ENCODE results near the gene TTC39B.

Gene TTC39B

DNA sequence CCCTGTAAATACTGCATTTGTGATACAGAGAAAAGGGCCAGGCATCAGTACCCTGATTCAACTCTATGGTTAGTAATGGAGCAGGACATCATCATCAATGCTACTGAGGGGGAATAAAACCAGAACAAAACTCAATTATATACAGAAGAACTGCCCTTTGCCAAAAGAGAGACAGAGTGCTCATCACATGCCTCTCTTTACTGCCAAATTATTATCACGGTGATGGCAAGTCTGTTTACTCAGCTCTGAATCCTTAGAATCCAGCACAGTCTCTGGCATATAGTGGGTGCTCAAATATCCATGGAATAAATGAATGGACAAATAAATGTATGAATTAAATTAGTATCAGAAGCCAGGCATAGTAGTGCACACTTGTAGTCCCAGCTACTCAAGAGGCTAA, 130.2 kb downstream of the TTC39B start:
- Mint-ChIP-seq H3K27me3 (ENCODE audit: low read depth) (no peaks in the 10 kb centered on the region), H3K9me3 (no peaks in the 10 kb centered on the region), H3K4me3 (no peak overlapping the region), H3K27ac (no peak overlapping the region), H3K4me1 (ENCODE audit: low read depth) (peaks cover 2% of the 10 kb centered on the region), H3K36me3 (ENCODE audit: low read depth) (peaks cover 46% of the 10 kb centered on the region)

DNA sequence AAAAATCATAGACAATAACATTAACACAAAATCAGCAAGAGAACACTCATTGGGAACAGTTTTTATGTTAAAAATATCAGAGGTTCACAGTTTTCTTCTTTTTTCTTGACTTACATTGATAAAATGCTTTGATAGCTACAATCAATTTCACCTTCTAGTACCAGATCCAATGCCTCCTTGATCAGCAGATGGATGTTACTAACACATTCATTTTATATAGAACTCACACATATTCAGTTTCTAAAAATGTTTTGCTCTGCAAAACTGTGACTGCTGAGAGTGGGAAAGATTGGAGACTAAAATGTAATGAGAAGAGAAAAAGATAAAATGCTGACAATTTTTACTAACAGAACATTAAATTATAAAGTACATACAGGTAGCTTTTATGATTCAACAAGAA, 143.1 kb downstream of the TTC39B start:
- H3K36me3 Mint-ChIP-seq (ENCODE audit: low read depth): peaks cover 14% of the 10 kb centered on the region
- H3K27me3 Mint-ChIP-seq (ENCODE audit: low read depth): no peaks in the 10 kb centered on the region
- H3K4me3 Mint-ChIP-seq: no peak overlapping the region
- H3K4me1 Mint-ChIP-seq (ENCODE audit: low read depth): no peaks in the 10 kb centered on the region
- no peaks in the 10 kb centered on the region for H3K9me3 Mint-ChIP-seq
- H3K27ac Mint-ChIP-seq: no peak overlapping the region

- peaks cover under 1% of the 10 kb centered on the region for H3K27me3 Mint-ChIP-seq (ENCODE audit: low read depth)
- H3K27ac Mint-ChIP-seq: no peak overlapping the region
- no peak overlapping the region for H3K4me3 Mint-ChIP-seq
- no peaks in the 10 kb centered on the region for H3K9me3 Mint-ChIP-seq
- peaks cover 6% of the 10 kb centered on the region for H3K36me3 Mint-ChIP-seq (ENCODE audit: low read depth)
- H3K4me1 Mint-ChIP-seq (ENCODE audit: low read depth): no peaks in the 10 kb centered on the region
Observed at GRCh38 chr9:15161753-15162152, 145.3 kb downstream of the TTC39B start.

- Mint-ChIP-seq H3K27me3 (ENCODE audit: low read depth) (peaks cover 9% of the 10 kb centered on the region), H3K27ac (no peak overlapping the region), H3K36me3 (ENCODE audit: low read depth) (peaks cover 3% of the 10 kb centered on the region), H3K4me1 (ENCODE audit: low read depth) (no peaks in the 10 kb centered on the region), H3K4me3 (no peak overlapping the region), H3K9me3 (no peaks in the 10 kb centered on the region)
Observed at GRCh38 chr9:15160673-15161072, 146.3 kb downstream of the TTC39B start.

DNA sequence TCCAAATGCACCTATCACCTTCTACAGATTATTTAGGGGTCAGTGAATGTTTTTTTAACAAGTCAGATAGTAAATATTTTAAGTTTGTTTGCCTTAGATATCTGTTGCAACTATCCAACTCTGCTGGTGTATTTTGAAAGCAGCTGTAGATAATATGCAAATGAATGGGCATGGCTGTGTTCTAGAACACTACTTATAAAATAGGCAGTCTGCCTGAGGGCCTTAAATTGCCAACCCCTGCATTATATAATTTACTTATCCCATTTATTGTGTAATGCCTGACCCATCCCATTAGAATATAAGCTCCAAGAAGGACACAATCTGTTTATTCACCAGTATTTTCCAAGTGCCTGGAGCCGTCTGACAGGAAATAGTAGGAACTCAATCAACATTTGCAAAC, 149.0 kb downstream of the TTC39B start:
- Mint-ChIP-seq H3K36me3 (ENCODE audit: low read depth) (no peaks in the 10 kb centered on the region), H3K27ac (no peak overlapping the region), H3K9me3 (no peaks in the 10 kb centered on the region), H3K4me3 (no peak overlapping the region), H3K27me3 (ENCODE audit: low read depth) (peaks cover 15% of the 10 kb centered on the region), H3K4me1 (ENCODE audit: low read depth) (no peaks in the 10 kb centered on the region)

DNA sequence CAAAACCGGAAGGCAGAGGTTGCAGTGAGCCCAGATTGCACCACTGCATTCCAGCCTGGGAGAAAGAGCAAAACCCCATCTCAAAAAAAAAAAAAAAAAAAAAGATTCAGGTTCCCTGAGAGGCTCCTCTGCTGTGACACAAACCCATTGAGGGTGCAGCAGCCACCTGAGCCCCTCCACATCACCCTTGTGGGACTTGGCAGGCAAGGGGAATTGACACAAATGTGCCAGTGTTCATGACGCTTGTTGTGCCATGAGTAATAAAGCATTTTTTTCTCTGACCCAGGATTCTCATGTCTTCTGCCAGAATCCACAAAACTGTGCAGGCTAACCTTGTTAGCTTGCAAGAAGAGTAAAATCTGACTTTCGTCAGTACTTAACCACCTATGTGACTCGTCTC, 149.6 kb downstream of the TTC39B start:
- no peak overlapping the region for H3K27ac Mint-ChIP-seq
- H3K36me3 Mint-ChIP-seq (ENCODE audit: low read depth): no peaks in the 10 kb centered on the region
- H3K27me3 Mint-ChIP-seq (ENCODE audit: low read depth): peaks cover 15% of the 10 kb centered on the region
- no peaks in the 10 kb centered on the region for H3K4me1 Mint-ChIP-seq (ENCODE audit: low read depth)
- no peaks in the 10 kb centered on the region for H3K9me3 Mint-ChIP-seq
- H3K4me3 Mint-ChIP-seq: no peak overlapping the region

- Mint-ChIP-seq H3K9me3 (no peaks in the 10 kb centered on the region), H3K27ac (no peak overlapping the region), H3K36me3 (ENCODE audit: low read depth) (no peaks in the 10 kb centered on the region), H3K4me1 (ENCODE audit: low read depth) (no peaks in the 10 kb centered on the region), H3K27me3 (ENCODE audit: low read depth) (peaks cover 15% of the 10 kb centered on the region), H3K4me3 (no peak overlapping the region)
Observed at GRCh38 chr9:15156241-15156640, 150.8 kb downstream of the TTC39B start.

GRCh38 chr9:15155826-15156225, 151.2 kb downstream of the TTC39B start:
- no peaks in the 10 kb centered on the region for H3K4me1 Mint-ChIP-seq (ENCODE audit: low read depth)
- H3K27ac Mint-ChIP-seq: no peak overlapping the region
- H3K4me3 Mint-ChIP-seq: no peak overlapping the region
- H3K27me3 Mint-ChIP-seq (ENCODE audit: low read depth): peaks cover 15% of the 10 kb centered on the region
- H3K9me3 Mint-ChIP-seq: no peaks in the 10 kb centered on the region
- H3K36me3 Mint-ChIP-seq (ENCODE audit: low read depth): no peaks in the 10 kb centered on the region

DNA sequence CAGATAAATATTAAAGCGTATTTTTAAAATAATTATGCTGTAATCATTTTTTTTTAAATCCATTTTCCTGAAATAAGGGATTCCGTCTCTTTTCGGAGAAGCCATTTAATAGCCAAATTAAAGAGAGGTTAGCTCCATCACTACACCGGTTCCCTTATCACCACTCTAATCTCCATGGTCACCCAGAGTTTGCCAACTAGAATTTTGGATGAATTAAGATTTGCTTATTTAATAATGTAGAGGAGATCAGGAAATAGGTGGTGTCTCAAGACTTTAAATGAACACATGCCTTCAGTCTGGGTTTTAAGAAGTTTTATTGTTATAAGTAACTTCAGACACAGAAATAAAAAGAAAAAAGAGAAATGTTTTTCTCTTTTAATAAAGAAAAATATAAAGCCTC, 151.7 kb downstream of the TTC39B start:
- H3K4me3 Mint-ChIP-seq: no peak overlapping the region
- no peaks in the 10 kb centered on the region for H3K36me3 Mint-ChIP-seq (ENCODE audit: low read depth)
- H3K27me3 Mint-ChIP-seq (ENCODE audit: low read depth): peaks cover 15% of the 10 kb centered on the region
- no peak overlapping the region for H3K27ac Mint-ChIP-seq
- no peaks in the 10 kb centered on the region for H3K9me3 Mint-ChIP-seq
- no peaks in the 10 kb centered on the region for H3K4me1 Mint-ChIP-seq (ENCODE audit: low read depth)

DNA sequence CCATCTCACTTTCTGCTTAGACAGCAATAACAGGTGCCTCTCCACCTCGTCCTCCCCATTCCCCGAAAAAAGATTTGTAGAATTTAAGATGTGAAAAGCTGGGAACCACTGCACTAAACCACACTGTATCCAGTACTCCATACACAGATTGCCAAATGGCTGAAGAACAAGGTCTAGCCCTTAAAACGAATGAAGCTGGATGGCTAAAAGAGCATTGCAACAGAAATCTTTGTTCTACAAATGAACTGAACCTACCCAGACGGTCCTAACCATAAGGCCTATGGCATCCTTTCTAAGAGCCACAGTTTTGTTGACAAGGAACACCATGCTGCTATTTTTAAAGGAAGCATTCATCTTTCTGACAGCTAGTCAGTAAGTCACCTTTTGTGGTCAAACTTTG, 152.3 kb downstream of the TTC39B start:
- Mint-ChIP-seq H3K27me3 (ENCODE audit: low read depth) (peaks cover 15% of the 10 kb centered on the region), H3K36me3 (ENCODE audit: low read depth) (no peaks in the 10 kb centered on the region), H3K9me3 (no peaks in the 10 kb centered on the region), H3K4me3 (no peak overlapping the region), H3K4me1 (ENCODE audit: low read depth) (no peaks in the 10 kb centered on the region), H3K27ac (no peak overlapping the region)

DNA sequence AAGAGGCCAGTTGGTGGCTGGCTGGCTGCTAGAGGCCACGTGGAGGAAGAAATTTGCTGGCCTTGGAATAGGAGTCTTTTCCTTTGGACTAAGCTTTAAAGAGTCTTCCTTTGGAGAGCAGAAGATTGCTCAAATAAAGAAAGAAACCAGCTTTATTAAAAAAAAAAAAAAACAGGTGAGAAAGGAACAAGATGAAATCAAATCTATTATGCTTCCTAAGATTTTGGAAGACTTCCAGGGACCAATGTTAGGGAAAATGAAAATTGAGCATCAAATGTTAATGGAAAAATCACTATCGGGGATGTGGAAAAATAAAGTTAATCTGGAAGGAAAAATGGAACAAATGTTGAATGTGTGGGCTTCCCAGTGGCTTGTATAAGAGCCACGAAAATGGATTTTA, 153.1 kb downstream of the TTC39B start:
- Mint-ChIP-seq H3K9me3 (no peaks in the 10 kb centered on the region), H3K27me3 (ENCODE audit: low read depth) (peaks cover 15% of the 10 kb centered on the region), H3K4me1 (ENCODE audit: low read depth) (no peaks in the 10 kb centered on the region), H3K4me3 (no peak overlapping the region), H3K27ac (no peak overlapping the region), H3K36me3 (ENCODE audit: low read depth) (no peaks in the 10 kb centered on the region)

DNA sequence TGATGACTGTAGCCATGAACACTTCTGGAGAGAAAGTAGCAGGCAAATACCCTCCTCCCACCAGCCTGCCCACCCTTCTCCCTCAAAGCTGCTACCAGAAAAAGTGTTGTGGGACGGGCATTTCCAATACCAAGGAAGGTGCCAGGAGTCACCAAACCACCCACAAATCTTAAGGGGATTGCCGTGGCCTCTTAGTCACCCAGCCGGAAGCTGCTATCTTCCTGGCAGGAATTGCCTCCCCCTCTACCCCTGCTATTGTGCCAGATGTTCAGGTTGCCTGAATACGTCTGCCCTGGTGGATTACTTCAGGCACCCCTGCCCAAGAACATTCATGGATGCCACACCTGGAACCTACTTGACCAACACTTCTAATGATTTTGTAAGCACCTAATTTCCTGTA, 156.1 kb downstream of the TTC39B start:
- Mint-ChIP-seq H3K36me3 (ENCODE audit: low read depth) (no peaks in the 10 kb centered on the region), H3K27ac (no peak overlapping the region), H3K9me3 (no peaks in the 10 kb centered on the region), H3K27me3 (ENCODE audit: low read depth) (peaks cover 6% of the 10 kb centered on the region), H3K4me3 (no peak overlapping the region), H3K4me1 (ENCODE audit: low read depth) (no peaks in the 10 kb centered on the region)

DNA sequence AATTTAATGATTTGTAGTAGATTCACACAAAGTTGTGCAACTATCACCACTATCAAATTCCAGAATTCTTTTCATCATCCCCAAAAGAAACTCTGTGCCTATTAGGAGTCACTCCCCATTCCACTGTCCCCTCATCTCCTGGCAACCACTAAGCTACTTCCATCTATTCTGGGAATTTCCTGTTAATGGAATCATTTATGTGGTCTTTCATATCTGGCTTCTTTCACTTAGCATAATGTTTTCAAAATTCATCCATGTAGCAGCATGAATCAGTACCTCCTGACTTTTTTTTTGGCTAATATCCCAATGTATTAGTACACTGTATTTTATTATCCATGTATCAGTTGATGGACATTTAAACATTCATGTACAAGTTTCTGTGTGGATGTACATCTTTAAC, 157.6 kb downstream of the TTC39B start:
- no peak overlapping the region for H3K4me3 Mint-ChIP-seq
- H3K9me3 Mint-ChIP-seq: no peaks in the 10 kb centered on the region
- H3K27me3 Mint-ChIP-seq (ENCODE audit: low read depth): peaks cover 14% of the 10 kb centered on the region
- no peak overlapping the region for H3K27ac Mint-ChIP-seq
- no peaks in the 10 kb centered on the region for H3K36me3 Mint-ChIP-seq (ENCODE audit: low read depth)
- H3K4me1 Mint-ChIP-seq (ENCODE audit: low read depth): no peaks in the 10 kb centered on the region

- Mint-ChIP-seq H3K27ac (no peak overlapping the region), H3K9me3 (no peaks in the 10 kb centered on the region), H3K4me1 (ENCODE audit: low read depth) (peaks cover 6% of the 10 kb centered on the region), H3K36me3 (ENCODE audit: low read depth) (no peaks in the 10 kb centered on the region), H3K27me3 (ENCODE audit: low read depth) (peaks cover 13% of the 10 kb centered on the region), H3K4me3 (no peak overlapping the region)
Observed at GRCh38 chr9:15146268-15146700, 160.7 kb downstream of the TTC39B start.

- Mint-ChIP-seq H3K4me3 (no peak overlapping the region), H3K36me3 (ENCODE audit: low read depth) (no peaks in the 10 kb centered on the region), H3K4me1 (ENCODE audit: low read depth) (peaks cover 6% of the 10 kb centered on the region), H3K9me3 (no peaks in the 10 kb centered on the region), H3K27ac (no peak overlapping the region), H3K27me3 (ENCODE audit: low read depth) (peaks cover 13% of the 10 kb centered on the region)
Observed at GRCh38 chr9:15144622-15145061, 162.4 kb downstream of the TTC39B start.

DNA sequence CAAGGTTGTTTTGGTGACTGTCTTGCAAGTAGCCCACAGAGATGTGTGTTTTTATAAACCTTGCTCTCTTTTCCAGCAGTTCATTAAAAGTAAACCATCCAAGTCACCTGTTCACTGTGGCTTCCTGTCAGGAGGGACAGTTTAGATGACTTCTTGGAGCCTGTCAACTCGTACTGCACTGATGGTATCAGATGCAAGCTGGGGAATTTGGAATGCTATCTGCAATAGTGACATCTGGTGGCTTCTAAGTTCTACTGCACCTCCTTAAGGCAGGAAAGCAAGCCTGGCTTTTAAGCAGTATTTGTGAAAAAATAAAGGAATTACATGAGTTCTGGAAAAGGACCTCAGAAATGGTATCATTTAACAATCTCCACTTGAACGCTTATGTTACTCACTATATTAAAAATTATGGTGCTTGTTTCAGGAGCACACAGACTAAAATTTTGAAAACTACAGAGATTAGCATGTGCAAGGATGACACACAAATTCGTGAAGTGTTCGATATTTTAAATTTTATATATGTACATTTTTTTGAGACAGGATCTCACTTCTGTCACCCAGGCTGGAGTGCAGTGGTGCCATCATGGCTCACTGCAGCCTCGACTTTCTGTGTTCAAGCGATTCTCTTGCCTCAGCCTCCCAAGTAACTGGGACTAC, 164.0 kb downstream of the TTC39B start:
- H3K4me1 Mint-ChIP-seq (ENCODE audit: low read depth): peaks cover 6% of the 10 kb centered on the region
- no peaks in the 10 kb centered on the region for H3K9me3 Mint-ChIP-seq
- peaks cover 13% of the 10 kb centered on the region for H3K27me3 Mint-ChIP-seq (ENCODE audit: low read depth)
- H3K36me3 Mint-ChIP-seq (ENCODE audit: low read depth): no peaks in the 10 kb centered on the region
- no peak overlapping the region for H3K27ac Mint-ChIP-seq
- no peak overlapping the region for H3K4me3 Mint-ChIP-seq
